ENCODE data around the gene DLL4.
A peak's percentile ranks its signal among the peaks of the same experiment; 100 is the strongest.

Gene DLL4

GRCh38 chr15:40936709-40937666, 7.8 kb downstream of the DLL4 start:
- H3K4me3 ChIP-seq (ENCODE audit: low read depth, low read length): no peak overlapping the region
- no peak for DNase-seq (ENCODE audit: low read depth)
- TF ChIP-seq CTCF (IDR thresholded peaks at IDR 0.05; ENCODE audit: low read depth, low read length, missing control alignments): peak; percentile 54

GRCh38 chr15:40937762-40938535, 8.8 kb downstream of the DLL4 start:
- H3K4me3 ChIP-seq (ENCODE audit: low read depth, low read length): no peak overlapping the region
- peak; percentile 25 for TF ChIP-seq CTCF (IDR thresholded peaks at IDR 0.05; ENCODE audit: low read depth, low read length, missing control alignments)
- DNase-seq (ENCODE audit: low read depth): no peak

GRCh38 chr15:40938536-40938870, 9.4 kb downstream of the DLL4 start:
- DNase-seq (ENCODE audit: low read depth): no peak
- H3K4me3 ChIP-seq (ENCODE audit: low read depth, low read length): no peak overlapping the region
- no peak for TF ChIP-seq CTCF (IDR thresholded peaks at IDR 0.05; ENCODE audit: low read depth, low read length, missing control alignments)

- TF ChIP-seq CTCF (IDR thresholded peaks at IDR 0.05; ENCODE audit: low read depth, low read length, missing control alignments): no peak
- no peak overlapping the region for H3K4me3 ChIP-seq (ENCODE audit: low read depth, low read length)
- DNase-seq (ENCODE audit: low read depth): no peak
Measured at GRCh38 chr15:40940296-40940801, 11.2 kb downstream of the DLL4 start.

- H3K4me3 ChIP-seq (ENCODE audit: low read depth, low read length): peak overlapping the region; percentile 56
- DNase-seq (ENCODE audit: low read depth): no peak
- no peak for TF ChIP-seq CTCF (IDR thresholded peaks at IDR 0.05; ENCODE audit: low read depth, low read length, missing control alignments)
Measured at GRCh38 chr15:40941068-40941527, 12.0 kb downstream of the DLL4 start.

GRCh38 chr15:40941528-40942336, 12.6 kb downstream of the DLL4 start:
- peak overlapping the region; percentile 59 for H3K4me3 ChIP-seq (ENCODE audit: low read depth, low read length)
- peak; percentile 57 for TF ChIP-seq CTCF (IDR thresholded peaks at IDR 0.05; ENCODE audit: low read depth, low read length, missing control alignments)
- DNase-seq (ENCODE audit: low read depth): no peak

All from GM12864 (cell line).